Fibroblast of skin of back (primary cell): ENCODE measurements around the gene HRG.
"Not testable (repeated sequence)": the region's sequence is repeated elsewhere in the genome, so short reads cannot be mapped to it uniquely, and the experiment has no call there.

Source experiments
- DNase-seq: peaks from one replicate; pipeline ENCODE4 v3.0.0-alpha.2; 2013

The HRG gene

GRCh38 chr3:186682812-186683211 lies 17.0 kb downstream of the HRG start:
- no peak for DNase-seq

GRCh38 chr3:186683979-186684378 lies 18.2 kb downstream of the HRG start:
- no peak for DNase-seq

GRCh38 chr3:186686475-186686874 lies 20.7 kb downstream of the HRG start:
- not testable (repeated sequence) for DNase-seq

GRCh38 chr3:186687120-186687651 lies 21.4 kb downstream of the HRG start:
- DNase-seq = no peak

- not testable (repeated sequence) for DNase-seq
Observed at GRCh38 chr3:186690304-186690703, 24.5 kb downstream of the HRG start.

- no peak for DNase-seq
Observed at GRCh38 chr3:186691676-186692075, 25.9 kb downstream of the HRG start.

- no peak for DNase-seq
Observed at GRCh38 chr3:186693843-186694242, 28.0 kb downstream of the HRG start.

GRCh38 chr3:186694288-186695032 lies 28.6 kb downstream of the HRG start:
- no peak for DNase-seq

GRCh38 chr3:186696522-186696921 lies 30.7 kb downstream of the HRG start:
- no peak for DNase-seq

GRCh38 chr3:186697510-186697909 lies 31.7 kb downstream of the HRG start:
- no peak for DNase-seq

GRCh38 chr3:186700267-186700666 lies 34.5 kb downstream of the HRG start:
- DNase-seq = no peak

- DNase-seq = not testable (repeated sequence)
Observed at GRCh38 chr3:186702451-186702850, 36.6 kb downstream of the HRG start.

GRCh38 chr3:186705882-186706780 lies 40.3 kb downstream of the HRG start:
- no peak for DNase-seq

- DNase-seq = no peak
Observed at GRCh38 chr3:186708983-186709679, 43.3 kb downstream of the HRG start.

GRCh38 chr3:186710694-186711093 lies 44.9 kb downstream of the HRG start:
- not testable (repeated sequence) for DNase-seq

- no peak for DNase-seq
Observed at GRCh38 chr3:186713499-186713898, 47.7 kb downstream of the HRG start.

- no peak for DNase-seq
Observed at GRCh38 chr3:186717039-186717457, 51.2 kb downstream of the HRG start, which contains the start of gene KNG1. Gene KNG1, plus strand, starts transcription at chr3:186717359. Its CDS starts 184 bp downstream, at chr3:186717543.

- no peak for DNase-seq
Observed at GRCh38 chr3:186719945-186720739, 54.3 kb downstream of the HRG start.

GRCh38 chr3:186722457-186722856 lies 56.6 kb downstream of the HRG start:
- DNase-seq = peak; percentile 4

GRCh38 chr3:186724911-186725310 lies 59.1 kb downstream of the HRG start:
- DNase-seq = no peak
